Thymus (tissue), 11 donors: ENCODE measurements around the gene PRKCH. TPM values are rescaled to one million over a fixed set of nuclear protein-coding genes. Genes with fewer than 3 reads are reported as not detected.
A peak's percentile ranks its signal among the peaks of the same experiment; 100 is the strongest.

Experiments used
- DNase-seq, 9 donors: peaks; one replicate each; pipeline ENCODE4 v3.0.0-alpha.2; 2013; ENCODE audit warnings: low spot score in 9 of 9, low read depth in 6 of 9, missing footprints in 1 of 9
- H3K27ac ChIP-seq, 2 donors: one replicate each; pipeline ENCODE4 v1.5.1; 2013; ENCODE audit warnings: control low read depth in 1 of 2, low read depth in 1 of 2, low read length in 1 of 2, mild to moderate bottlenecking in 1 of 2, moderate library complexity in 1 of 2
- H3K27me3 ChIP-seq, 2 donors: one replicate each; pipeline ENCODE4 v1.5.1; 2013; ENCODE audit warnings: low read length in 1 of 2; ENCODE audit not compliant: control insufficient read depth in 2 of 2, insufficient read depth in 1 of 2
- H3K36me3 ChIP-seq, 2 donors: one replicate each; pipeline ENCODE4 v1.5.1; 2013; ENCODE audit warnings: low read length in 1 of 2, mild to moderate bottlenecking in 1 of 2, moderate library complexity in 1 of 2; ENCODE audit not compliant: control insufficient read depth in 2 of 2, insufficient read depth in 2 of 2
- H3K4me1 ChIP-seq, 2 donors: one replicate each; pipeline ENCODE4 v1.5.1; 2013; ENCODE audit warnings: low read length in 2 of 2; ENCODE audit not compliant: control insufficient read depth in 2 of 2, insufficient read depth in 2 of 2
- H3K4me3 ChIP-seq, 2 donors: one replicate each; pipeline ENCODE4 v1.5.1; 2013; ENCODE audit warnings: low read length in 2 of 2, control low read depth in 1 of 2, mild to moderate bottlenecking in 1 of 2
- H3K9me3 ChIP-seq, 2 donors: one replicate each; pipeline ENCODE4 v1.5.1; 2013; ENCODE audit warnings: low read length in 1 of 2, mild to moderate bottlenecking in 1 of 2; ENCODE audit not compliant: control insufficient read depth in 2 of 2, insufficient read depth in 1 of 2
- WGBS: extraction: QIAGEN DNeasy Blood & Tissue Kit; methylation state at CpG from one replicate; pipeline ENCODE4 v1.1.7; 2013; 5-methylcytosine and 5-hydroxymethylcytosine counted together
- polyA plus RNA-seq: library from polyadenylated mRNA; stranded (reverse); fragments of 200-250 nt; gene quantifications from one replicate; pipeline ENCODE4 v1.2.3, GENCODE V29; 2013
- total RNA-seq: library from RNA; stranded (reverse); fragments of 120-200 nt; gene quantifications from one replicate; pipeline ENCODE4 v1.2.4, GENCODE V29; 2013
- donor health status: healthy.

Gene PRKCH
- total and polyA plus RNA-seq, 2 donors, result 73.5 to 81.8 TPM

GRCh38 chr14:61494018-61494417 lies 172.6 kb downstream of the PRKCH start:
- H3K9me3 ChIP-seq, result no peaks in the 10 kb centered on the region
- H3K4me1 ChIP-seq, result peaks cover 0 to 4% of the 10 kb centered on the region in 2 donors
- H3K27me3 ChIP-seq, result no peaks in the 10 kb centered on the region
- H3K27ac ChIP-seq, result no peak overlapping the region
- no peak overlapping the region for H3K4me3 ChIP-seq
- no peak for DNase-seq
- WGBS, result 99% methylated on average over 1 of the region's 1 CpG
- peaks cover 10 to 41% of the 10 kb centered on the region in 2 donors for H3K36me3 ChIP-seq

- 98% methylated on average over 5 of the region's 5 CpGs for WGBS
These were observed 174.4 kb downstream of the PRKCH start for GRCh38 chr14:61495809-61496208.

GRCh38 chr14:61498303-61498702 lies 176.9 kb downstream of the PRKCH start:
- H3K4me1 ChIP-seq, result peaks cover 14 to 16% of the 10 kb centered on the region in 2 donors
- 31% methylated on average over 3 of the region's 3 CpGs for WGBS
- H3K27ac ChIP-seq, result peak overlapping the region; percentile 46 to 72
- H3K27me3 ChIP-seq, result no peaks in the 10 kb centered on the region
- H3K9me3 ChIP-seq, result no peaks in the 10 kb centered on the region
- no peak overlapping the region for H3K4me3 ChIP-seq
- peaks cover 0 to 12% of the 10 kb centered on the region in 2 donors for H3K36me3 ChIP-seq
- DNase-seq, result no peak

More at GRCh38 chr14:61495809-61496208, 174.4 kb downstream of the PRKCH start:
- Histone ChIP-seq H3K9me3 (no peaks in the 10 kb centered on the region), H3K4me1 (peaks cover 4% of the 10 kb centered on the region in 2 donors), H3K27ac (no peak overlapping the region), H3K27me3 (no peaks in the 10 kb centered on the region), H3K4me3 (no peak overlapping the region), H3K36me3 (peaks cover 0 to 27% of the 10 kb centered on the region in 2 donors)
- DNase-seq, result no peak

- Histone ChIP-seq H3K4me3 (no peak overlapping the region), H3K27me3 (no peaks in the 10 kb centered on the region), H3K27ac (peak overlapping the region in 1 of 2 donors; percentile 72), H3K36me3 (peaks cover 0 to 12% of the 10 kb centered on the region in 2 donors), H3K4me1 (peaks cover 14 to 20% of the 10 kb centered on the region in 2 donors), H3K9me3 (no peaks in the 10 kb centered on the region)
- DNase-seq, result no peak
- WGBS, result 91% methylated on average over 6 of the region's 6 CpGs
These were observed 177.4 kb downstream of the PRKCH start for GRCh38 chr14:61498811-61499210.

- H3K27me3 ChIP-seq, result no peaks in the 10 kb centered on the region
- H3K36me3 ChIP-seq, result peaks cover 0 to 12% of the 10 kb centered on the region in 2 donors
- H3K4me3 ChIP-seq, result no peak overlapping the region
- no peaks in the 10 kb centered on the region for H3K9me3 ChIP-seq
- no peak for DNase-seq
- H3K4me1 ChIP-seq, result peaks cover 17 to 27% of the 10 kb centered on the region in 2 donors
- no peak overlapping the region for H3K27ac ChIP-seq
- 96% methylated on average over 7 of the region's 7 CpGs for WGBS
These were observed 178.6 kb downstream of the PRKCH start for GRCh38 chr14:61499991-61500390.

- H3K4me1 ChIP-seq, result peaks cover 17 to 34% of the 10 kb centered on the region in 2 donors
- H3K27me3 ChIP-seq, result no peaks in the 10 kb centered on the region
- H3K36me3 ChIP-seq, result peaks cover 6 to 17% of the 10 kb centered on the region in 2 donors
- H3K27ac ChIP-seq, result peak overlapping the region; percentile 25 to 79
- H3K4me3 ChIP-seq, result no peak overlapping the region
- no peak for DNase-seq
- H3K9me3 ChIP-seq, result no peaks in the 10 kb centered on the region
- 93% methylated on average over 6 of the region's 6 CpGs for WGBS
These were observed 180.5 kb downstream of the PRKCH start for GRCh38 chr14:61501714-61502458.

GRCh38 chr14:61502459-61503093 lies 181.2 kb downstream of the PRKCH start:
- DNase-seq, result no peak
- Histone ChIP-seq H3K4me1 (peaks cover 22 to 34% of the 10 kb centered on the region in 2 donors), H3K36me3 (peaks cover 6 to 16% of the 10 kb centered on the region in 2 donors), H3K27me3 (no peaks in the 10 kb centered on the region), H3K4me3 (no peak overlapping the region), H3K9me3 (no peaks in the 10 kb centered on the region), H3K27ac (peak overlapping the region; percentile 79 to 86)
- 74% methylated on average over 7 of the region's 7 CpGs for WGBS

GRCh38 chr14:61503167-61503801 lies 181.9 kb downstream of the PRKCH start:
- WGBS, result 16% methylated on average over 7 of the region's 7 CpGs
- peak in 8 of 9 donors; percentile 39 to 82 (median 54) for DNase-seq
- Histone ChIP-seq H3K4me1 (peaks cover 28 to 34% of the 10 kb centered on the region in 2 donors), H3K27me3 (no peaks in the 10 kb centered on the region), H3K9me3 (no peaks in the 10 kb centered on the region), H3K36me3 (peaks cover 6 to 11% of the 10 kb centered on the region in 2 donors), H3K27ac (peak overlapping the region; percentile 79 to 86), H3K4me3 (no peak overlapping the region)

GRCh38 chr14:61504901-61505300 lies 183.5 kb downstream of the PRKCH start:
- no peaks in the 10 kb centered on the region for H3K27me3 ChIP-seq
- 86% methylated on average over 2 of the region's 2 CpGs for WGBS
- DNase-seq, result no peak
- H3K4me3 ChIP-seq, result no peak overlapping the region
- no peak overlapping the region for H3K27ac ChIP-seq
- H3K9me3 ChIP-seq, result no peaks in the 10 kb centered on the region
- H3K4me1 ChIP-seq, result peaks cover 26 to 31% of the 10 kb centered on the region in 2 donors
- peaks cover 6 to 13% of the 10 kb centered on the region in 2 donors for H3K36me3 ChIP-seq
